WTC11 (cell line): ENCODE results near the gene HRC.

ENCODE experiments used
- GABPB1 ChIP-seq: sonication (generic); formaldehyde crosslinking; IDR thresholded peaks from 2 replicates; pipeline ENCODE4 v1.8.1; 2023; ENCODE audit warnings: mild to moderate bottlenecking, missing genetic modification reagents
- MAX ChIP-seq: sonication (generic); formaldehyde crosslinking; IDR thresholded peaks from 2 replicates; pipeline ENCODE4 v1.8.0; 2022; ENCODE audit warnings: mild to moderate bottlenecking, missing genetic modification reagents
- TCF7 ChIP-seq: sonication (generic); formaldehyde crosslinking; IDR thresholded peaks from 2 replicates; pipeline ENCODE4 v1.8.0; 2022; ENCODE audit warnings: mild to moderate bottlenecking, low read depth, missing genetic modification reagents, moderate library complexity
- USF1 ChIP-seq: sonication (generic); formaldehyde crosslinking; IDR thresholded peaks from 2 replicates; pipeline ENCODE4 v1.8.0; 2022; ENCODE audit warnings: mild to moderate bottlenecking, missing genetic modification reagents

- TF ChIP-seq USF1 (CRISPR knock-in tag) (peak; percentile 28; the same call in 1 of the 2 replicates), GABPB1 (CRISPR knock-in tag) (no peak), MAX (CRISPR knock-in tag) (peak; percentile 46; the same call in 1 of the 2 replicates), TCF7 (CRISPR knock-in tag) (no peak)
Observed at GRCh38 chr19:49150106-49150943, 4.9 kb downstream of the HRC start.
